ENCODE measurements around the gene RIMKLA.

GRCh38 chr1:42424201-42424600 lies 43.6 kb downstream of the RIMKLA start:
- no peak for TF ChIP-seq CTCF (IDR thresholded peaks at IDR 0.05; ENCODE audit: low read depth, low read length)
- no peak for TF ChIP-seq MYC (IDR thresholded peaks at IDR 0.05; ENCODE audit: low read depth, low read length)
- no peak for TF ChIP-seq POLR2A (IDR thresholded peaks at IDR 0.05; ENCODE audit: extremely low read depth, insufficient read length)
